Aorta (tissue), 5 donors: ENCODE data around the gene ADAMTS12. TPM values are rescaled to one million over a fixed set of nuclear protein-coding genes. Genes with fewer than 3 reads are reported as not detected.
"Not testable (repeated sequence)": the region's sequence is repeated elsewhere in the genome, so short reads cannot be mapped to it uniquely, and the experiment has no call there.

Experiments used
- ATAC-seq: fragments of 200-7000 bp; cut with Tn5 transposase; one replicate; pipeline ENCODE4 v1.9.1; 2022; ENCODE audit warnings: moderate library complexity; ENCODE audit not compliant: low FRiP score
- DNase-seq, 2 donors: peaks; one replicate each; pipeline ENCODE4 v3.0.0-alpha.2; 2020
- H3K27ac ChIP-seq, 2 donors: one replicate each; pipeline ENCODE4 v1.5.1; 2013; ENCODE audit warnings: low read length in 2 of 2, mild to moderate bottlenecking in 2 of 2, moderate library complexity in 2 of 2, control low read depth in 1 of 2, inconsistent platforms in 1 of 2, low read depth in 1 of 2
- H3K27me3 ChIP-seq, 2 donors: one replicate each; pipeline ENCODE4 v1.6.1; 2013; ENCODE audit warnings: control low read depth in 1 of 2, low read length in 1 of 2, mild to moderate bottlenecking in 1 of 2, moderate library complexity in 1 of 2; ENCODE audit not compliant: insufficient read depth in 2 of 2, control insufficient read depth in 1 of 2
- H3K36me3 ChIP-seq, 2 donors: one replicate each; pipeline ENCODE4 v1.6.1; 2013; ENCODE audit warnings: control low read depth in 1 of 2, low read length in 1 of 2, mild to moderate bottlenecking in 1 of 2; ENCODE audit not compliant: insufficient read depth in 2 of 2, control insufficient read depth in 1 of 2
- H3K4me1 ChIP-seq, 2 donors: one replicate each; pipeline ENCODE4 v1.6.1; 2013; ENCODE audit warnings: low read length in 2 of 2, control low read depth in 1 of 2, mild to moderate bottlenecking in 1 of 2, moderate library complexity in 1 of 2; ENCODE audit not compliant: insufficient read depth in 2 of 2, control insufficient read depth in 1 of 2
- H3K4me3 ChIP-seq, 2 donors: one replicate each; pipeline ENCODE4 v1.5.1; 2013; ENCODE audit warnings: low read length in 2 of 2, control low read depth in 1 of 2, mild to moderate bottlenecking in 1 of 2
- H3K9me3 ChIP-seq: one replicate; pipeline ENCODE4 v1.6.1; 2013; ENCODE audit warnings: mild to moderate bottlenecking, low read length; ENCODE audit not compliant: control insufficient read depth
- WGBS, 2 donors: extraction: QIAGEN DNeasy Blood & Tissue Kit; methylation state at CpG; one replicate each; pipeline ENCODE4 v1.1.7; 2013; 5-methylcytosine and 5-hydroxymethylcytosine counted together
- intact Hi-C, 2 donors: fragments of 100-400 bp; cut with DNase I; formaldehyde crosslinking; loops; one replicate each; pipeline versions ENCODE4 v1.14.2 to v1.15.0; 2022
- polyA plus RNA-seq, 2 donors: library from polyadenylated mRNA; stranded (reverse); fragments of 200-250 nt; gene quantifications; one replicate each; pipeline ENCODE4 v1.2.3, GENCODE V29; 2013
- total RNA-seq, 2 donors: library from RNA; stranded (reverse); fragmentation: NEBNext Ultra II Directional; extraction: Animal tissue kit (Norgen Biotek cat#: 25700); gene quantifications; one replicate each; pipeline ENCODE4 v1.2.1, GENCODE V29; 2021
- donor health status: healthy with polysubstance abuse.
- donor health status: Bipolar disorder and iron deficiency.
- donor health status: DM: no; HTN: no; CAD: no.
- donor health status: DM: no; HTN: no; CAD: no.
- donor health status: DM: yes; HTN: yes; CAD: no.

Gene ADAMTS12
- total and polyA plus RNA-seq, 4 donors, result 0.50 to 7.3 (median 2.8) TPM

DNA sequence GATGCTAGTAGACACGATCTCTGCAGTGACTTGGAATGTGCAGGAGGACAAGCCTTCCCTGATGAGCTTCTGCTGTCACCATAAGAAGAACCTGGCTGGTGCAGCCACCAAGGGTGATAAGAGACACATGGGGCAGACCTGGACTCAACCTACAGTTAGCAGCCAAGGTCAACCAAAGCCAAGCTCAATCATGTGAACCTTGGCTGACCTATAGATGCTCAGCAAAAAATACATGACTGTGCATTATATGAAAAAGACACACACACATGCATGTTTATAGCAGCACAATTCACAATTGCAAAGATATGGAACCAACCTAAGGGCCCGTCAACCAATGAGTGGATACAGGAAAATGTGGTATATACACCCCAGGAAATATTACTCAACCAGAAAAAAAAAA, 364.1 kb downstream of the ADAMTS12 start:
- H3K36me3 ChIP-seq, result no peaks in the 10 kb centered on the region
- DNase-seq (no peak), ATAC-seq (no peak)
- no peaks in the 10 kb centered on the region for H3K27me3 ChIP-seq
- no peak overlapping the region for H3K4me3 ChIP-seq
- H3K4me1 ChIP-seq, result no peaks in the 10 kb centered on the region
- WGBS, 2 donors, result 86 to 89% methylated on average over 2 of the region's 2 CpGs
- intact Hi-C loops, result no loop called here
- H3K27ac ChIP-seq, result no peak overlapping the region
- H3K9me3 ChIP-seq, result no peaks in the 10 kb centered on the region

DNA sequence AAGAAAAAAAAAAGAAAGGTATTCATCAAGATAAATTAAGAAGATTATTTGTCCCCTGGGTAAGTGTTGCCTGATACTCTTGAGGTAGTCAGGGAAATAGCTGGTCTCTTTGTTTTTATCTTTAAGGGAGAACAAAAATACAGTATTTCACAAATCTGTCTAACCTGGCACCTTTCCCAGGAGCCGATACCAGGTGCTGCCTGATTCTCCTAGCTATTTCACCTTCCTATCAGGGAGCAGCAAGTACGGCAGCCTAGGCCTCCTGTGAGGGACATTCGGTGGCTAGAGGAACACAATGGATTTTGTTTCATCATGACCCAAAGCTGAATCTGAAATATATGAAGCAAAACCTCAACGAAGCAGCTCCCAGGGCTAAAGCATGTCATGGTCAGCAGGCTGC, 365.0 kb downstream of the ADAMTS12 start:
- intact Hi-C loops, result no loop called here
- DNase-seq, result no peak
- Histone ChIP-seq H3K27ac (no peak overlapping the region), H3K9me3 (no peaks in the 10 kb centered on the region), H3K4me1 (no peaks in the 10 kb centered on the region), H3K27me3 (no peaks in the 10 kb centered on the region), H3K4me3 (no peak overlapping the region), H3K36me3 (no peaks in the 10 kb centered on the region)
- 59 to 70% methylated on average over 4 of the region's 4 CpGs for WGBS, 2 donors
- ATAC-seq, result no peak

DNA sequence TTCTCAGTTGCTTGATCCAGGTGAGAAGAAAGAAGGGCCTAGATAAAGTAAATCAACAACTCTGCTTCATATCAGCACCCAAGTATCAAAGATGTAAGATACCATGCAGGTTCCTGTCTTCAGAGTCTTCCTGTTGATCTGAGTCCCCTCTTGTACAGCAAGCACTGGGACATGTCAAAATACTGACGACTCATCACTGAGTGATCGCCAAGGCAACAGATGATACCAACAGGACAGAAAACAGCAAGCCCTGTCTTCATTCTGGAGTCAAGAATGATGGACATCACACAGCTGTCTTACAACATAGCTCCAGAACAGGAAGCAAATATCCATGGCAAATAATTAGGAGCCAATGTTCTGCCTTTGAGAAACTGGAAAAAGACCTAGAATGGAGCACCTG, 367.3 kb downstream of the ADAMTS12 start:
- WGBS, 2 donors, result 89 to 96% methylated on average over 2 of the region's 2 CpGs
- no peaks in the 10 kb centered on the region for H3K36me3 ChIP-seq
- H3K4me1 ChIP-seq, result no peaks in the 10 kb centered on the region
- no peak for DNase-seq
- no peaks in the 10 kb centered on the region for H3K27me3 ChIP-seq
- H3K27ac ChIP-seq, result no peak overlapping the region
- no peaks in the 10 kb centered on the region for H3K9me3 ChIP-seq
- H3K4me3 ChIP-seq, result no peak overlapping the region
- intact Hi-C loops, result no loop called here
- ATAC-seq, result no peak

DNA sequence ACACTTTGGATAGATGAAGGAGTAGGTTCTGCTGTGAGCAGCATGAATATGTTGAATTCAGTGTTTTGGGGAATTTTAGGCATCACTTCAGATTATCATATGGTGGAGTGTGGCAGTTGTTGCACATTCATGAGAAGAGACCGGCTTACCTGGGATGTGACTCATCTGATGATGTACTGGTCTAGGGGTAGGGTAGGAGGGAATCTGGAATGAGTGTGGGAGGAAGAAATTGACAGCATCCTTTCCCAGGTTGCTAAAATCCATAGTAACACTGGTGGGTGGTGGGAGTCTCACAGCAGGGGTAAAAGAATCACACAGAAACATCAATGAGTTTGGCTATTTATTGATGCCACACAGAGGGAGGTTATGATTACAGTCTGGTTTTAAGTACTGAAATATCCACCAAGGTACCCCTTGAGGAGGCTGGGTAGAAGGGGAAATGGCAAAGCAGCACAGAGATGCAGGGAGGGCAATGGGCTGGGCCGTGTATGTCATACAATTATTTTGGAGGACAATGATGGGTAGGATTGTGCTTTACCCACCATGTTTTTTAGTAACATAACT, 368.5 kb downstream of the ADAMTS12 start:
- DNase-seq (no peak), ATAC-seq (no peak)
- no peaks in the 10 kb centered on the region for H3K9me3 ChIP-seq
- no peaks in the 10 kb centered on the region for H3K4me1 ChIP-seq
- H3K4me3 ChIP-seq, result no peak overlapping the region
- H3K27me3 ChIP-seq, result no peaks in the 10 kb centered on the region
- intact Hi-C loops, result no loop called here
- H3K27ac ChIP-seq, result no peak overlapping the region
- H3K36me3 ChIP-seq, result no peaks in the 10 kb centered on the region
- WGBS, 2 donors, result 90 to 94% methylated on average over 2 of the region's 2 CpGs

DNA sequence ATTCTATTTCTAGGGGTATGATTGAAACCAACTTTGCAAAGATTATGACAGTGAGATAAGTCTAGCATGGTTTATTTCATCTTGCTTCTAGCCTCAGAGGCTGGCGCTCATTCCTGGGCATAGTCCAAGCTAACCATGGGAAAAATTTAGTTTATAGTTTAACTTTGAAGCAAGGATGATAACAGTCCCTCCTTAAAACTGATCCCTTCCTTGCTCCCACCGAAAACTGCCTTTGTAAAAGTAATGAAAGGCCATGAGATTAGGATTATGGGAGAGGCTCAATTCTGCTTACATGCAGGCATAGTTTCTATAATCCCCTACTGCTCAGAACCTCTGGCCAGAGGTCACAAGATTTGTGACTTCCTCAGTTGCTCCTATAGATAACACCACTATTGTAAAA, 375.4 kb downstream of the ADAMTS12 start:
- intact Hi-C loops, result no loop called here
- no peak for ATAC-seq

DNA sequence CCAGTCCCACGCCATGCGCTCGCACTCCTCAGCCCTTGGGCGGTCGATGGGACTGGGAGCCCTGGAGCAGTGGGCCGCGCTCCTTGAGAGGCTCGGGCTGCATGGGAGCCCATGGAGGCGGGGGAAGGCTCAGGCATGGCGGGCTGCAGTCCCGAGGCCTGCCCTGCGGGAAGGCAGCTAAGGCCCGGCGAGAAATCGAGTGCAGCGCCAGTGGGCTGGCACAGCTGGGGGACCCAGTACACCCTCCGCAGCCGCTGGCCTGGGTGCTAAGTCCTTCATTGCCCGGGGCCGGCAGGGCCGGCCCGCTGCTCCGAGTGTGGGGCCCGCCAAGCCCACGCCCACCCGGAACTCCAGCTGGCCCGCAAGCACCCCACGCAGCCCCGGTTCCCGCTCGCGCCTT, 376.4 kb downstream of the ADAMTS12 start:
- ATAC-seq, H3K4me1 ChIP-seq, H3K36me3 ChIP-seq, H3K9me3 ChIP-seq, intact Hi-C loops, H3K27ac ChIP-seq, H3K4me3 ChIP-seq, H3K27me3 ChIP-seq, DNase-seq: not testable (repeated sequence)
- 98% methylated on average over 26 to 32 of the region's 32 CpGs for WGBS, 2 donors

More for the DNA sequence above, 375.4 kb downstream of the ADAMTS12 start:
- no peak for DNase-seq
- Histone ChIP-seq H3K4me3 (no peak overlapping the region), H3K4me1 (no peaks in the 10 kb centered on the region), H3K36me3 (no peaks in the 10 kb centered on the region), H3K27me3 (no peaks in the 10 kb centered on the region), H3K27ac (no peak overlapping the region), H3K9me3 (no peaks in the 10 kb centered on the region)
- 5 to 6% methylated on average over 2 of the region's 2 CpGs for WGBS, 2 donors

DNA sequence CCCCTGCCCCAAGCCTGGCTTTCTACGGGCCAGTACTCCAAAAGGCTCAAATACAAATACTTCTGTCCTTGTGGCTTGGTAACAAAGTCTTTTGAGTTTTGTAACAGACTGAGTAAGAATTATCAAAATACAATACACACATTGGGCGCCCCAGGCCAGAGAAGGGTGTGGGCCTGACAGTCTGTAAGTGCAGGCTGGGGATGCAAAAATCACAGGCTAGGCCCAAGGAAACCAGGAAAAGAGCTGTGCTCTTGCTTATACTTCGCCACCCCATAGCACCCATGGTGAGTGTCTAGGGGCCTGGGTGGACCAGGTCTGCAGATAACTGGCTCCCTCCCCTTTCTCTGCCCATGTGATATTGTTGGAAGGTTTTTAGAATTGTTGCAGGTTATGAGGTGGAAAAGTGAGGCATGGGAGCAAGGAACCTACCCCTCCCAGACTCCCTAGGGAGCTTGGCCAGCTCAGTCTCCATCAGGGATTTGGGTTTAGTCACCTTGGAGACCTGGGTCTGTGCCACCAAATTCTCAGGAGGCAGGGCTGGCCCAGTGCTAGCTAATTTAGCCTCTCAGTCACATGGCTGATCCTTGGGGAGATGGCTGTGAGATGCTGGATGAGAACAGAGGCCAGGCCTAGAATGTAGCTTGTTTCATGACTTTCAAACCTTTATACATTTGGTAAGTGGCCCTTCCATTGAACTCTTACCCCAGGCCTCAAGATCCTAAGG, 378.2 kb downstream of the ADAMTS12 start:
- H3K4me3 ChIP-seq, result no peak overlapping the region
- H3K4me1 ChIP-seq, result no peaks in the 10 kb centered on the region
- H3K27me3 ChIP-seq, result no peaks in the 10 kb centered on the region
- 25 to 34% methylated on average over 3 of the region's 3 CpGs for WGBS, 2 donors
- ATAC-seq, result peak; percentile 82
- H3K36me3 ChIP-seq, result no peaks in the 10 kb centered on the region
- H3K9me3 ChIP-seq, result no peaks in the 10 kb centered on the region
- peak; percentile 85 to 90 for DNase-seq
- intact Hi-C loops, result no loop called here
- peak overlapping the region in 1 of 2 donors; percentile 61 for H3K27ac ChIP-seq

DNA sequence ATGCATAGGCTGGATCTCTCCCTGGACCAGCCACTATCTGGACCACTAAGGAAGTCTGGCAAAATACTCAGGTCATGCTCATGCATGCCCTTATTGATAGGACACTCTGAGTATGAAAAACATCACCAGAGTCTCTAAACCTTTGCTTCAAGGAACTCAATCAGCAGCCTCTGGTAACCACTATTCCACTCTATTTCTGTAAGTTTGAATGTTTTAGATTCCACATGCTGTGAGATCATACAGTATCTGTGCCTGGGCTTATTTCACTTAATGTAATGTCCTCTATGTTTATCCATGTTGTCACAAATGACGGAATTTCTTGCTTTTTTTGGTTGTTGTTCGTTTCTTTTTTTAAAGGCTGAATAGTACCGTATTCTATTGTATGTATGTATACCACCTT, 382.8 kb downstream of the ADAMTS12 start:
- intact Hi-C loops, result no loop called here
- Histone ChIP-seq H3K4me3 (no peak overlapping the region), H3K36me3 (no peaks in the 10 kb centered on the region), H3K9me3 (no peaks in the 10 kb centered on the region), H3K27ac (no peak overlapping the region), H3K27me3 (no peaks in the 10 kb centered on the region), H3K4me1 (no peaks in the 10 kb centered on the region)
- WGBS, 2 donors, result 17 to 18% methylated on average over 3 of the region's 3 CpGs
- no peak for DNase-seq
- ATAC-seq, result no peak

DNA sequence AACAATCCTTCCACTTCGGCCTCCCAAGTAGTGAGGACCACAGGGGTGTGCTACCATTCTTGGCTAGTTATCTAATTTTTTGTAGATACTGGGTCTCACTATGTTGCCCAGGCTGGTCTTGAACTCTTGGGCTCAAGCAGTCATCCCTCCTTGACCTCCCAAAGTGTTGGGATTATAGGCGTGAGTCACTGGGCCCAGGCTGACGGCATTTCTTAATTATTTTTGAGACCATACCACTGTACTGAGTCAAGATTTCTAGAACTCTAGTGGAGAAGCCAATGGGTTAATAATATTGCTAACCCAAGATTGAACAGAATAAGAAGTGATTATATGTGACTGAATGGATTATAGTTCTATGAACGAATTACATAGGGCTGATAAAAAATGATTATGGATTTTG, 384.4 kb downstream of the ADAMTS12 start:
- DNase-seq (no peak), ATAC-seq (no peak)
- 94 to 97% methylated on average over 4 of the region's 4 CpGs for WGBS, 2 donors
- intact Hi-C loops, result no loop called here
- H3K27ac ChIP-seq, result no peak overlapping the region
- no peaks in the 10 kb centered on the region for H3K36me3 ChIP-seq
- no peaks in the 10 kb centered on the region for H3K27me3 ChIP-seq
- H3K4me1 ChIP-seq, result no peaks in the 10 kb centered on the region
- H3K9me3 ChIP-seq, result no peaks in the 10 kb centered on the region
- no peak overlapping the region for H3K4me3 ChIP-seq
